ENCODE results near the gene FNBP1. TPM values are rescaled to one million over a fixed set of nuclear protein-coding genes. Genes with fewer than 3 reads are reported as not detected.
"Not testable (repeated sequence)": the region's sequence is repeated elsewhere in the genome, so short reads cannot be mapped to it uniquely, and the experiment has no call there.

FNBP1 gene
- total RNA-seq, 1 donor = 44.4 TPM

DNA sequence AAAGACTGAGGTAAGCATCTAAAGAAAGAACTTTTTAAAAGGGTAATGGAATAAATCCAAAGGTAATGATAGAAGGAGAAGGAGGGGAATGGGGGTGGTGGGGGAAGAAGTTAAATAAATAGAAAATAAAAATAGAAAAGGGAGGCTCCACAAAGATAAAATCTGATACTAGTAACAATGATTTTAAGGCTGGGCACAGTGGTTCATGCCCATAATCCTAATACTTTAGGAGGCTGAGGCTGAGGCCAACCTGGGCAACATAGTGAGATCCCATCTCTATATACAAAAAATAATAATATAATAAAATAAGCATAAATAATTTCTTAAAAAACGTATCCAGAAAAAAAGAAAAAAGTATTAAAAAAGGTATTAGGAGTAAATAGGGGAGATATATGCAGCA, 89.3 kb downstream of the FNBP1 start:
- TF ChIP-seq, protein P1, sequence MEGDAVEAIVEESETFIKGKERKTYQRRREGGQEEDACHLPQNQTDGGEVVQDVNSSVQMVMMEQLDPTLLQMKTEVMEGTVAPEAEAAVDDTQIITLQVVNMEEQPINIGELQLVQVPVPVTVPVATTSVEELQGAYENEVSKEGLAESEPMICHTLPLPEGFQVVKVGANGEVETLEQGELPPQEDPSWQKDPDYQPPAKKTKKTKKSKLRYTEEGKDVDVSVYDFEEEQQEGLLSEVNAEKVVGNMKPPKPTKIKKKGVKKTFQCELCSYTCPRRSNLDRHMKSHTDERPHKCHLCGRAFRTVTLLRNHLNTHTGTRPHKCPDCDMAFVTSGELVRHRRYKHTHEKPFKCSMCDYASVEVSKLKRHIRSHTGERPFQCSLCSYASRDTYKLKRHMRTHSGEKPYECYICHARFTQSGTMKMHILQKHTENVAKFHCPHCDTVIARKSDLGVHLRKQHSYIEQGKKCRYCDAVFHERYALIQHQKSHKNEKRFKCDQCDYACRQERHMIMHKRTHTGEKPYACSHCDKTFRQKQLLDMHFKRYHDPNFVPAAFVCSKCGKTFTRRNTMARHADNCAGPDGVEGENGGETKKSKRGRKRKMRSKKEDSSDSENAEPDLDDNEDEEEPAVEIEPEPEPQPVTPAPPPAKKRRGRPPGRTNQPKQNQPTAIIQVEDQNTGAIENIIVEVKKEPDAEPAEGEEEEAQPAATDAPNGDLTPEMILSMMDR (IDR thresholded peaks at IDR 0.05; ENCODE audit: insufficient read depth, low read length) = no peak
- H3K4me3 ChIP-seq (ENCODE audit: low read depth, low read length) = no peak overlapping the region
- no peak for DNase-seq (ENCODE audit: low read depth)

DNA sequence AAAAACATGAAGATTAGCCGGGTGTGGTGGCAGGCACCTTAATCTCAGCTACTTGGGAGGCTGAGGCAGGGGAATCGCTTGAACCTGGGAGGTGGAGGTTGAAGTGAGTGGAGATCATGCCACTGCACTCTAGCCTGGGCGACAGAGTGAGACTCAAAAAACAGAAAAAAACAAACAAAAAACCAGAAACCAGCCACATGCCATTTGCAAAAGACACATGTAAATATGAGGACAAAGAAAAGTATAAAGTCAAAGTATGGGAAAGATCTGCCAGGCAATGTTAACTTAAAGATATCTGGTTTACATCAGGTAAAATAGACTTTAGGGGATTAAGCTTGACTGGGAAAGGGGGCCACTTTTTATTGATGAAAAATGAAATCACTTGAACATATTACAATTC, 90.7 kb downstream of the FNBP1 start:
- TF ChIP-seq, protein P1 (IDR thresholded peaks at IDR 0.05; ENCODE audit: insufficient read depth, low read length) = no peak
- no peak for DNase-seq (ENCODE audit: low read depth)
- H3K4me3 ChIP-seq (ENCODE audit: low read depth, low read length) = no peak overlapping the region

DNA sequence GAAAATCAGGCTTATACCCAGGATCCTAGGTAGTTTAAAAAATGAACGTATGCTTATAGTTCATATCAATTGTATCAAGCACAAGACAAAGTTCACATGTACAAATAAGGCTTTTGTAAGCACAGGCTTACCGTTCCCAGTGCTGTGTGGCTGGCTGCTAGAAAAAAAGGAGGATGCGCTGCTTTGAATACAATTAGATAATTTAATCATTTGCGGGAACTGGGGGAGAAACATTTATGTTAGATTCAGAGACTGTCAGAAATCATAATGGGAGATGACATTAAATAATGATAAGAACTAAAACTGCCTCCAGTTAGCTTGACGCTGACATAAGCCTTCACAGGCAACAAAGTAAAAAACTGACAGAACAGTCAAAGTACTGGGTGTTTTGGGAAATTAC, 93.2 kb downstream of the FNBP1 start:
- no peak overlapping the region for H3K4me3 ChIP-seq (ENCODE audit: low read depth, low read length)
- DNase-seq (ENCODE audit: low read depth) = no peak
- TF ChIP-seq, protein P1 (IDR thresholded peaks at IDR 0.05; ENCODE audit: insufficient read depth, low read length) = no peak

DNA sequence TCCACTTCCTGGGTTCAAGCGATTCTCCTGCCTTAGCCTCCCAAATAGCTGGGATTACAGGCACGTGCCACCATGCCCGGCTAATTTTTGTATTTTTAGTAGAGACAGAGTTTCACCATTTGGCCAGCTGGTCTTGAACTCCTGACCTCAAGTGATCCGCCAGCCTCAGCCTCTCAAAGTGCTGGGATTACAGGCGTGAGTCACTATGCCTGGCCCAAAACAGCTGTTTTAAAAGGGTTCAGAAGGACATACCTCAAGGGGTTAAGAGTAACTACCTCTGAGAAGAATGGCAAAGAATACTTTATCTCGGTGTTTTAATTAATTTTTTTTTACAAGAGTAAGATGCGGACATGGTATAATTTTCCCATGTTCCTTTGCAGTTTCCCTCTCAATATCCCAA, 94.4 kb downstream of the FNBP1 start:
- not testable (repeated sequence) for H3K4me3 ChIP-seq (ENCODE audit: low read depth, low read length); DNase-seq (ENCODE audit: low read depth)

GRCh38 chr9:129946246-129946995, 96.6 kb downstream of the FNBP1 start:
- H3K4me3 ChIP-seq (ENCODE audit: low read depth, low read length) = no peak overlapping the region
- TF ChIP-seq, protein P1 (IDR thresholded peaks at IDR 0.05; ENCODE audit: insufficient read depth, low read length) = no peak
- no peak for DNase-seq (ENCODE audit: low read depth)

- no peak for DNase-seq (ENCODE audit: low read depth)
- TF ChIP-seq, protein P1 (IDR thresholded peaks at IDR 0.05; ENCODE audit: insufficient read depth, low read length) = no peak
- H3K4me3 ChIP-seq (ENCODE audit: low read depth, low read length) = no peak overlapping the region
Observed at GRCh38 chr9:129945314-129945713, 97.7 kb downstream of the FNBP1 start.

DNA sequence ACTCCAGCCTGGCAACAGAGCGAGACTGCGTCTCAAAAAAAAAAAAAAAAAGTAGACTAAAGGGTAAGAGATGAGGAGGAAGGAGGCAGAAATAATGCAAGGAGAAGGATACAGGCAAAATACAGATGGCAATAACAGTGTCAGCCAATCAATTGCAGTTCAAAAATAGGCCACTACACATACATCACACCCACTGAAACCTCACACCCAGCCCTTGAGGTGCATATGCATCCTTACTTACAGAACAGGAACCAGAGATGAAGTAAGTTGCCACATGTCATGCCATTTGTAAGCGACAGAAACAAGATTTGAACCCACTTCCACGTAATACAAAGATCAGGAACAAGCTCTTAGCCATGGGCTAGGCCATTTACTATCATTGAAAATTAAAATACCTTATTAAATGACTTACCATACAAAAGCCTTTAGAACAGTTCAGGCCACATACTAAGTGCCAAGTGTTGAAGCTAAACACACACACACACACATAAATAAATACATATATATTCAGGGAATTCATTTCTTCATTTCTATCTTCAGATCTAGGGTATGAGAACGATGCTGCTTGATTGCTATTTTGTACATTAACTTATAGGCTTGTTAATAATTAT, 98.4 kb downstream of the FNBP1 start:
- TF ChIP-seq, protein P1 (IDR thresholded peaks at IDR 0.05; ENCODE audit: insufficient read depth, low read length) = no peak
- H3K4me3 ChIP-seq (ENCODE audit: low read depth, low read length) = no peak overlapping the region
- no peak for DNase-seq (ENCODE audit: low read depth)
